GM12864 (cell line): ENCODE results near the gene SAMM50.

Experiments used
- DNase-seq: peaks from one replicate; pipeline ENCODE4 v3.0.0-alpha.2; 2011; ENCODE audit warnings: low read depth
- H3K4me3 ChIP-seq: 2 replicates; pipeline ENCODE4 v1.5.1; 2011; ENCODE audit warnings: mild to moderate bottlenecking, low read depth, low read length, control low read depth
- CTCF ChIP-seq: IDR thresholded peaks from 2 replicates; pipeline ENCODE4 v1.5.1; 2011; ENCODE audit warnings: low read depth, mild to moderate bottlenecking, moderate library complexity, low read length, control low read depth, inconsistent platforms; ENCODE audit errors: missing control alignments

The SAMM50 gene

GRCh38 chr22:44019846-44020245 lies 64.6 kb downstream of the SAMM50 start:
- H3K4me3 ChIP-seq: no peak overlapping the region
- DNase-seq: no peak
- TF ChIP-seq CTCF: no peak

- no peak for TF ChIP-seq CTCF
Observed at GRCh38 chr22:44020981-44021380, 65.7 kb downstream of the SAMM50 start.

GRCh38 chr22:44023404-44024287 lies 68.4 kb downstream of the SAMM50 start:
- peak overlapping the region; percentile 66 for H3K4me3 ChIP-seq
- TF ChIP-seq CTCF: no peak
- no peak for DNase-seq

More at GRCh38 chr22:44020981-44021380, 65.7 kb downstream of the SAMM50 start:
- no peak overlapping the region for H3K4me3 ChIP-seq
- DNase-seq: no peak

- peak; percentile 5 for TF ChIP-seq CTCF
- no peak for DNase-seq
- peak within 1 kb of the TSS; percentile 66 for H3K4me3 ChIP-seq
Observed at GRCh38 chr22:44024288-44024921, 69.2 kb downstream of the SAMM50 start, which contains the start of gene PARVB. Gene PARVB, plus strand, starts transcription at chr22:44024302. Its CDS starts 38 bp downstream, at chr22:44024340.

GRCh38 chr22:44025171-44026065 lies 70.2 kb downstream of the SAMM50 start:
- DNase-seq: peak; percentile 93
- peak overlapping the region; percentile 66 for H3K4me3 ChIP-seq
- TF ChIP-seq CTCF: no peak

- H3K4me3 ChIP-seq: peak overlapping the region; percentile 66
- DNase-seq: no peak
- no peak for TF ChIP-seq CTCF
Observed at GRCh38 chr22:44026066-44026629, 70.9 kb downstream of the SAMM50 start.
